ENCODE results near the gene TBC1D23. TPM values are rescaled to one million over a fixed set of nuclear protein-coding genes. Genes with fewer than 3 reads are reported as not detected.
"Not testable (repeated sequence)": the region's sequence is repeated elsewhere in the genome, so short reads cannot be mapped to it uniquely, and the experiment has no call there.

The TBC1D23 gene
- total and polyA plus RNA-seq, 8 donors = 7.0 to 79.5 (median 17.3) TPM

- no peak for DNase-seq
- intact Hi-C loops (cut with DNase I; ENCODE audit: low total_unique reads) = no loop called here
- Histone ChIP-seq H3K27me3 (no peaks in the 10 kb centered on the region), H3K36me3 (no peaks in the 10 kb centered on the region), H3K27ac (no peak overlapping the region), H3K9me3 (no peaks in the 10 kb centered on the region), H3K4me3 (no peak overlapping the region), H3K4me1 (peaks cover 0 to 45% (median 25%) of the 10 kb centered on the region in 4 donors)
- TF ChIP-seq POLR2AphosphoS5 (IDR thresholded peaks at IDR 0.05) (no peak), EP300 (IDR thresholded peaks at IDR 0.05) (no peak), CTCF (IDR thresholded peaks at IDR 0.05) (no peak)
- WGBS, 5 donors = 83 to 100% (median 96%) methylated on average over 1 of the region's 1 CpG
Observed at GRCh38 chr3:100271522-100271921, 10.7 kb downstream of the TBC1D23 start.

DNA sequence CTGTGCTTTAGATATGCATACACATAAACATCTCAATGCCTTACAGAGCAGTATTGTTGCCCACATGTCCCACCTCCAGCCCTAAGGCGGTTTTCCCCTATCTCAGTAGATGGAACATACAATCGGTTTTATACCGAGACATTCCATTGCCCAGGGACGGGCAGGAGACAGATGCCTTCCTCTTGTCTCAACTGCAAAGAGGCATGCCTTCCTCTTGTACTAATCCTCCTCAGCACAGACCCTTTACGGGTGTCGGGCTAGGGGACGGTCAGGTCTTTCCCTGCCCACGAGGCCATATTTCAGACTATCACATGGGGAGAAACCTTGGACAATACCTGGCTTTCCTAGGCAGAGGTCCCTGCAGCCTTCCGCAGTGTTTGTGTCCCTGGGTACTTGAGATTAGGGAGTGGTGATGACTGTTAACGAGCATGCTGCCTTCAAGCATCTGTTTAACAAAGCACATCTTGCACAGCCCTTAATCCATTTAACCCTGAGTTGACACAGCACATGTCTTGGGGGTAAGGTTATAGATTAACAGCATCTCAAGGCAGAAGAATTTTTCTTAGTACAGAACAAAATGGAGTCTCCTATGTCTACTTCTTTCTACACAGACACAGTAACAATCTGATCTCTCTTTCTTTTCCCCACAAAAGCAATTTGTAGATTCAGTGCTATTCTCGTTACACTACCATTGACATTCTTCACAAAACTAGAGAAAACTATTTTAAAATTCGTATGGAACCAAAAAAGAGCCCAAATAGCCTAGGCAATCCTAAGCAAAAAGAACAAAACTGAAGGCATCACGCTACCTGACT is 12.2 kb downstream of the TBC1D23 start:
- H3K4me3 ChIP-seq; DNase-seq; intact Hi-C loops (cut with DNase I; ENCODE audit: low total_unique reads); H3K27me3 ChIP-seq; H3K9me3 ChIP-seq; H3K27ac ChIP-seq; H3K36me3 ChIP-seq: not testable (repeated sequence)
- WGBS, 5 donors = 82 to 86% (median 82%) methylated on average over 12 to 13 of the region's 13 CpGs
- peaks cover 0 to 49% (median 25%) of the 10 kb centered on the region in 4 donors for H3K4me1 ChIP-seq

DNA sequence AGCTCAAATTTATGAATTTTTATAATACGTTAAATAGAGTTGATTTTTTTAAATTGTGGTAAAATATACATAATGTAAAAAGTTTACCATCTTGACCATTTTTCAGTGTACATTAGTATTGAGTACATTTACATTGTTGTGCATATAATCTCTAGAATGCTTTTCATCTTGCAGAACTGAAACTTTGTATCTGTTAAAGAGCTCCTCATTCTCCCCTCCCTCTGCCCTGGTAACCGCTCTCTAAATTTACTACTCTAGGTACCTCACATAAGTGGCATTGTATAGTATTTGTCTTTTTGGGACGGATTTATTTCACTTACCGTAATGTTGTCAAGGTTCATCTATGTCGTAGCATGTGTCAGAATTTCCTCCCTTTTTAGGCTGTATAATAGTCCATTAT is 13.6 kb downstream of the TBC1D23 start:
- no peaks in the 10 kb centered on the region for H3K9me3 ChIP-seq
- no peaks in the 10 kb centered on the region for H3K36me3 ChIP-seq
- WGBS, 5 donors = 95 to 99% (median 96%) methylated on average over 5 of the region's 5 CpGs
- H3K27ac ChIP-seq = no peak overlapping the region
- intact Hi-C loops (cut with DNase I; ENCODE audit: low total_unique reads) = no loop called here
- H3K4me1 ChIP-seq = peaks cover 0 to 43% (median 22%) of the 10 kb centered on the region in 4 donors
- H3K4me3 ChIP-seq = no peak overlapping the region
- no peaks in the 10 kb centered on the region for H3K27me3 ChIP-seq
- DNase-seq = no peak
- TF ChIP-seq EP300 (IDR thresholded peaks at IDR 0.05) (no peak), POLR2AphosphoS5 (IDR thresholded peaks at IDR 0.05) (no peak), POLR2A (IDR thresholded peaks at IDR 0.05) (no peak), CTCF (IDR thresholded peaks at IDR 0.05) (no peak)

DNA sequence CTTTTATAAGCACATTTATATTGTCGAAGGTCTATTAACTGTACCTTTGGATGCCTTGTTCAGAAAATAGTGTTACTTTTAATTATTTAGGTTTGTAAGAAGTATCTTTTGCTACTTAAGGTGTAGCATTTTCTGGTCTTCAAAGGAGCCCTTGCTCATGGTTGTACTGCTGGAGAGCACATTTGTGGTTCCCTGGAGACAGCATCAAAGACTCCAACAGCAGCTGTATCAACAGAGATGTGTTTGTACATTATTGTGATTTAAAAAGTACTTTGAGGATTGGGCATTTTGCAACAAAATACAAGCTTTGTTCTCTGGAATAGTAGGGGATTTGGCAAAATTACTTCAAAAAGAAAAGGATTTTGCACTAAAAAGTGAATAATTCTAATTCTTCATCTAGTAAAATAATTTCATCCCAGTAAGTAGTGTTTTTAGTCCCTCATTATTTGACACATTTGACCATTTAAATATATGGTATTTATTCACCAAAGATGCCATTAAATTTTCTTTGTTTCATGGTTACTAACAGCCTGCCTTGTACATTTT is 16.5 kb downstream of the TBC1D23 start:
- WGBS, 5 donors = 47 to 82% (median 57%) methylated on average over 1 of the region's 1 CpG
- H3K27me3 ChIP-seq = no peaks in the 10 kb centered on the region
- H3K9me3 ChIP-seq = no peaks in the 10 kb centered on the region
- no peak overlapping the region for H3K27ac ChIP-seq
- peak in 1 of 2 donors; percentile 39 for DNase-seq
- no peak for TF ChIP-seq POLR2A (IDR thresholded peaks at IDR 0.05)
- no peak for TF ChIP-seq POLR2AphosphoS5 (IDR thresholded peaks at IDR 0.05)
- TF ChIP-seq EP300 (IDR thresholded peaks at IDR 0.05) = no peak
- TF ChIP-seq CTCF (IDR thresholded peaks at IDR 0.05) = no peak
- peaks cover 0 to 28% (median 12%) of the 10 kb centered on the region in 4 donors for H3K4me1 ChIP-seq
- no peak overlapping the region for H3K4me3 ChIP-seq
- intact Hi-C loops (cut with DNase I; ENCODE audit: low total_unique reads) = no loop called here
- H3K36me3 ChIP-seq = peaks cover 6 to 29% (median 27%) of the 10 kb centered on the region in 4 donors

DNA sequence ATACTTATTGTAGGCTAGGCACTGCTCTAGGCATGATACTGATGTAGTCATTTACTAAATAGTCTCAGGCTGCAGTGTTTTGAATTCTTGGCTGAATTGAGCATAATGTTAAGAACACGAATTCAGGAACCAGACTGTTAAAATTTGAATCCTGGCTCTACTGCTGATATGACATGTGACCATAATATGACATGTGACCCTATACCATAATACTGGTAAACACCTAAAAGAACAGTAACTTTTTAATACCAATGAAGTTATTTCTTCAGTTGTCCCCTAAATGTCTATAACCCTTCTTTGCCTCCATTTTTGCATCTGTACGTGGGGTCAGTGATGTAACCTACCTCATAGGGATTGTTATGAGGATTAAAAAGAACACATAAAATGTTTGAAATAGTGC is 18.1 kb downstream of the TBC1D23 start:
- H3K27me3 ChIP-seq = no peaks in the 10 kb centered on the region
- peaks cover 0 to 28% (median 12%) of the 10 kb centered on the region in 4 donors for H3K4me1 ChIP-seq
- H3K27ac ChIP-seq = no peak overlapping the region
- TF ChIP-seq CTCF (IDR thresholded peaks at IDR 0.05) (no peak), POLR2A (IDR thresholded peaks at IDR 0.05) (no peak), POLR2AphosphoS5 (IDR thresholded peaks at IDR 0.05) (no peak), EP300 (IDR thresholded peaks at IDR 0.05) (no peak)
- no peak overlapping the region for H3K4me3 ChIP-seq
- intact Hi-C loops (cut with DNase I; ENCODE audit: low total_unique reads) = no loop called here
- no peak for DNase-seq
- H3K9me3 ChIP-seq = no peaks in the 10 kb centered on the region
- peaks cover 10 to 44% (median 42%) of the 10 kb centered on the region in 4 donors for H3K36me3 ChIP-seq
- 81 to 90% (median 87%) methylated on average over 2 of the region's 2 CpGs for WGBS, 5 donors

Data from stomach (tissue), 9 donors.